ENCODE measurements around the gene CDH22. TPM values are rescaled to one million over a fixed set of nuclear protein-coding genes. Genes with fewer than 3 reads are reported as not detected.

The CDH22 gene
- total and polyA plus RNA-seq, 10 of the 15 experiments (the other 5 are each of a cell fraction or from before 2014, with no cell fraction given): not detected

DNA sequence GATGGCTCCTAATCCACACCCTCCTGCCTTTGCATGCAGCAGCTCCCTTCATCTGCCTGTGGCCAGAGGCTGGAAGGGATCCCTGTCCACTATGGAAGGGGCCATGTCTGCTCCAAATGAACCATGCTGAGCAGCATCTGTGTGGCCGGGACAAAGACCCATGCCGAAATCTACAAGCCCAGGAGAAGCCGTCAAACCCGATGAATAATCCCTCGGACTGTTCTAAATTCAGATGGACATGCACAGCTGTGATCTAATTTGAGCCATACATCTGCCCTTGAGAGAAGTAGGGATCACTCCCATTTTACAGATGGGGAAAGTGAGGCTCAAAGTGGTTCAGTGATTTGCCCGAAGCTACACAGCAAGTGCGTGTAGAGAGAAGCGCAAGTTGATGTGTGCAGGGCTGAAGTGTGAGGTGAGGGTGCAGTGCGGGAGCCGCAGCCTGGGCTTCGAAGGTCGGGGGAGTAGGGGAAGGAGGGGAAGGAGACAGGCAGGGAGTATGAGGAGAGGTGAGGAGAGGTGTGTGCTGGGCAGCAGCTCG is 22.6 kb upstream of the CDH22 start:
- H3K9ac ChIP-seq (ENCODE audit: control insufficient read depth, insufficient read depth, low read length): no peak overlapping the region
- H3K27me3 ChIP-seq (replicated peaks in 1 of 2; ENCODE audit: control insufficient read depth in 2 of 2, insufficient read depth in 2 of 2, low read length in 1 of 2): peaks cover 4% of the 10 kb centered on the region in 2 experiments; a peak in 3 of 4 replicates
- H3K4me2 ChIP-seq (ENCODE audit: control insufficient read depth, insufficient read depth): no peak overlapping the region
- in situ Hi-C loops (cut with MboI) (no loop called here), intact Hi-C loops (cut with micrococcal nuclease; ENCODE audit: unreplicated experiment) (no loop called here)
- FAIRE-seq: no peak
- no peaks in the 10 kb centered on the region for H4K20me1 ChIP-seq (ENCODE audit: control insufficient read depth, insufficient read depth)
- H3K4me1 ChIP-seq (ENCODE audit: control insufficient read depth, insufficient read depth, low read length): no peaks in the 10 kb centered on the region
- no peak for DNase-seq (ENCODE audit: low read depth, low spot score)
- no peak overlapping the region for H3K4me3 ChIP-seq
- RAD21 ChIA-PET (ENCODE audit: unreplicated experiment): no interaction called here
- no peak for ATAC-seq
- no peaks in the 10 kb centered on the region for H3K9me3 ChIP-seq (replicated peaks; ENCODE audit: control insufficient read depth, insufficient read depth, low read length)
- 67% methylated on average over 11 of the region's 13 CpGs for WGBS (ENCODE audit: insufficient coverage, insufficient replicate concordance, low lambda C conversion rate, missing lambda C conversion rate)
- no peaks in the 10 kb centered on the region for H3K79me2 ChIP-seq (ENCODE audit: control insufficient read depth, insufficient read depth, low read length)
- POLR2A ChIA-PET: no interaction called here
- H3K27ac ChIP-seq (ENCODE audit: control insufficient read depth, insufficient read depth): no peak overlapping the region
- CTCF ChIA-PET: interaction anchor here (1.5 kb wide), 1 partner anchor 18 kb away, joined by 6 read pairs; no protein-coding TSS in a partner anchor
- no peaks in the 10 kb centered on the region for H3K36me3 ChIP-seq (ENCODE audit: control insufficient read depth in 2 of 2, insufficient read depth in 2 of 2, low read length in 1 of 2)
- TF ChIP-seq ZNF207 (IDR thresholded peaks at IDR 0.05; ENCODE audit: borderline replicate concordance): no peak
- TF ChIP-seq ZZZ3 (IDR thresholded peaks at IDR 0.05; ENCODE audit: control insufficient read depth, insufficient read length, low read depth): no peak
- TF ChIP-seq HDAC2 (IDR thresholded peaks at IDR 0.05): no peak
- no peak for TF ChIP-seq CUX1 (IDR thresholded peaks at IDR 0.05; ENCODE audit: insufficient replicate concordance, low read depth, low read length)
- TF ChIP-seq ZNF384 (IDR thresholded peaks at IDR 0.05; ENCODE audit: borderline replicate concordance, low read depth, low read length): no peak
- TF ChIP-seq, protein P1, sequence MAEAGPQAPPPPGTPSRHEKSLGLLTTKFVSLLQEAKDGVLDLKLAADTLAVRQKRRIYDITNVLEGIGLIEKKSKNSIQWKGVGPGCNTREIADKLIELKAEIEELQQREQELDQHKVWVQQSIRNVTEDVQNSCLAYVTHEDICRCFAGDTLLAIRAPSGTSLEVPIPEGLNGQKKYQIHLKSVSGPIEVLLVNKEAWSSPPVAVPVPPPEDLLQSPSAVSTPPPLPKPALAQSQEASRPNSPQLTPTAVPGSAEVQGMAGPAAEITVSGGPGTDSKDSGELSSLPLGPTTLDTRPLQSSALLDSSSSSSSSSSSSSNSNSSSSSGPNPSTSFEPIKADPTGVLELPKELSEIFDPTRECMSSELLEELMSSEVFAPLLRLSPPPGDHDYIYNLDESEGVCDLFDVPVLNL (IDR thresholded peaks at IDR 0.05; ENCODE audit: low read depth, low read length): no peak
- TF ChIP-seq ASH2L (IDR thresholded peaks at IDR 0.05; ENCODE audit: borderline replicate concordance, low read depth): no peak
- no peak for TF ChIP-seq KDM1A (IDR thresholded peaks at IDR 0.05; ENCODE audit: borderline replicate concordance)
- TF ChIP-seq NFXL1 (IDR thresholded peaks at IDR 0.05; ENCODE audit: borderline replicate concordance): no peak
- no peak for TF ChIP-seq HCFC1 (IDR thresholded peaks at IDR 0.05; ENCODE audit: low read length)
- TF ChIP-seq NFIC (IDR thresholded peaks at IDR 0.05; ENCODE audit: low read depth, low read length): no peak
- TF ChIP-seq CREM (IDR thresholded peaks at IDR 0.05; ENCODE audit: low read depth): no peak
- no peak for TF ChIP-seq TBL1XR1 (IDR thresholded peaks at IDR 0.05; ENCODE audit: low read depth, low read length)
- no peak overlapping the region for H2AFZ ChIP-seq (ENCODE audit: control insufficient read depth, low read depth, low read length)
- no TSS peak for BruUV-seq (replicated peaks)
- SMC1A ChIA-PET (ENCODE audit: uncharacterized antibody, unreplicated experiment): no interaction called here

Measured in GM12878 (cell line).